ENCODE measurements around the gene DBN1.

- TF ChIP-seq CTCF (IDR thresholded peaks at IDR 0.05) (no peak), REST (IDR thresholded peaks at IDR 0.05; ENCODE audit: insufficient read depth in 1 of 2, low read depth in 2 of 2, low read length in 1 of 2) (no peak)
Measured at GRCh38 chr5:177484902-177485549, 11.6 kb upstream of the DBN1 start.
